ENCODE results near the gene CEP20. TPM values are rescaled to one million over a fixed set of nuclear protein-coding genes. Genes with fewer than 3 reads are reported as not detected.

CEP20 gene
- total and polyA plus RNA-seq, 2 donors (not counting 1 experiment from before 2014, with no cell fraction given): 14.2 to 30.2 TPM

GRCh38 chr16:15834502-15834901, 53.9 kb downstream of the CEP20 start:
- intact Hi-C loops (cut with micrococcal nuclease): no loop called here
- no peak overlapping the region for H3K4me3 Mint-ChIP-seq
- WGBS (ENCODE audit: insufficient coverage): 96% methylated on average over 4 of the region's 4 CpGs
- H3K27me3 ChIP-seq (replicated peaks in 1 of 4; ENCODE audit: control extremely low read depth in 1 of 4, control insufficient read depth in 3 of 4, insufficient read depth in 4 of 4, low read length in 3 of 4): no peaks in the 10 kb centered on the region
- H3K36me3 ChIP-seq (replicated peaks in 1 of 2; ENCODE audit: control extremely low read depth in 1 of 2, control insufficient read depth in 1 of 2, extremely low read depth in 1 of 2, insufficient read depth in 2 of 2, low read length in 1 of 2): no peaks in the 10 kb centered on the region
- no peaks in the 10 kb centered on the region for H4K20me1 ChIP-seq (ENCODE audit: control insufficient read depth, insufficient read depth, low read length, poor library complexity, severe bottlenecking)
- H3K4me2 ChIP-seq (replicated peaks; ENCODE audit: low read depth, low read length, poor library complexity, severe bottlenecking): no peak overlapping the region
- peaks cover 8 to 16% of the 10 kb centered on the region in 2 donors for H3K4me1 ChIP-seq (ENCODE audit: control insufficient read depth in 2 of 2, insufficient read depth in 2 of 2, low read length in 2 of 2)
- no peak overlapping the region for H3K27ac ChIP-seq (ENCODE audit: low read length in 2 of 2)
- H3K79me2 ChIP-seq (ENCODE audit: control insufficient read depth, insufficient read depth, low read length): no peaks in the 10 kb centered on the region
- DNase-seq (no peak), ATAC-seq (ENCODE audit: low read depth) (no peak)
- H3K27me3 Mint-ChIP-seq: no peaks in the 10 kb centered on the region
- no peak overlapping the region for H2AFZ ChIP-seq (ENCODE audit: insufficient read depth, low read depth, low read length, poor library complexity, severe bottlenecking)
- no peak overlapping the region for H3K9ac ChIP-seq (ENCODE audit: low read length)
- TF ChIP-seq CTCF (IDR thresholded peaks at IDR 0.05): no peak
- TF ChIP-seq EZH2 (IDR thresholded peaks at IDR 0.05; ENCODE audit: borderline replicate concordance, insufficient read depth, low read depth, low read length, poor library complexity, severe bottlenecking): no peak
- POLR2A ChIA-PET: interaction anchor here (0.7 kb wide), 1 partner anchor 115 kb away, joined by 3 read pairs; no protein-coding TSS in a partner anchor
- no peaks in the 10 kb centered on the region for H3K9me3 Mint-ChIP-seq (ENCODE audit: insufficient read depth)
- CTCF ChIA-PET: no interaction called here
- H3K4me1 Mint-ChIP-seq: peaks cover 13% of the 10 kb centered on the region
- no peak overlapping the region for H3K4me3 ChIP-seq (ENCODE audit: control extremely low read depth in 1 of 5, extremely low read depth in 1 of 5, insufficient read depth in 1 of 5, low read depth in 2 of 5, low read length in 4 of 5)
- no peak overlapping the region for H3K27ac Mint-ChIP-seq
- no peaks in the 10 kb centered on the region for H3K9me3 ChIP-seq (ENCODE audit: control extremely low read depth in 1 of 3, control insufficient read depth in 2 of 3, insufficient read depth in 1 of 3, low read length in 2 of 3)

- no peak overlapping the region for H2AFZ ChIP-seq (ENCODE audit: insufficient read depth, low read depth, low read length, poor library complexity, severe bottlenecking)
- Mint-ChIP-seq H3K27me3 (no peaks in the 10 kb centered on the region), H3K27ac (no peak overlapping the region), H3K4me1 (peaks cover 13% of the 10 kb centered on the region), H3K9me3 (ENCODE audit: insufficient read depth) (no peaks in the 10 kb centered on the region), H3K4me3 (no peak overlapping the region)
- no peak for ATAC-seq (ENCODE audit: low read depth)
- no peak overlapping the region for H3K9ac ChIP-seq (ENCODE audit: low read length)
- no peaks in the 10 kb centered on the region for H3K9me3 ChIP-seq (ENCODE audit: control extremely low read depth in 1 of 3, control insufficient read depth in 2 of 3, insufficient read depth in 1 of 3, low read length in 2 of 3)
- H3K27ac ChIP-seq (ENCODE audit: low read length in 2 of 2): no peak overlapping the region
- no peaks in the 10 kb centered on the region for H4K20me1 ChIP-seq (ENCODE audit: control insufficient read depth, insufficient read depth, low read length, poor library complexity, severe bottlenecking)
- 100% methylated on average over 2 of the region's 9 CpGs for WGBS (ENCODE audit: insufficient coverage)
- H3K79me2 ChIP-seq (ENCODE audit: control insufficient read depth, insufficient read depth, low read length): no peaks in the 10 kb centered on the region
- no peaks in the 10 kb centered on the region for H3K36me3 ChIP-seq (replicated peaks in 1 of 2; ENCODE audit: control extremely low read depth in 1 of 2, control insufficient read depth in 1 of 2, extremely low read depth in 1 of 2, insufficient read depth in 2 of 2, low read length in 1 of 2)
- H3K4me2 ChIP-seq (replicated peaks; ENCODE audit: low read depth, low read length, poor library complexity, severe bottlenecking): no peak overlapping the region
- H3K27me3 ChIP-seq (replicated peaks in 1 of 4; ENCODE audit: control extremely low read depth in 1 of 4, control insufficient read depth in 3 of 4, insufficient read depth in 4 of 4, low read length in 3 of 4): no peaks in the 10 kb centered on the region
- H3K4me1 ChIP-seq (ENCODE audit: control insufficient read depth in 2 of 2, insufficient read depth in 2 of 2, low read length in 2 of 2): peaks cover 8 to 16% of the 10 kb centered on the region in 2 donors
- TF ChIP-seq CTCF (IDR thresholded peaks at IDR 0.05): no peak
- no peak for TF ChIP-seq EZH2 (IDR thresholded peaks at IDR 0.05; ENCODE audit: borderline replicate concordance, insufficient read depth, low read depth, low read length, poor library complexity, severe bottlenecking)
- POLR2A ChIA-PET: no interaction called here
- CTCF ChIA-PET: no interaction called here
- no peak for DNase-seq
- H3K4me3 ChIP-seq (ENCODE audit: control extremely low read depth in 1 of 5, extremely low read depth in 1 of 5, insufficient read depth in 1 of 5, low read depth in 2 of 5, low read length in 4 of 5): no peak overlapping the region
- intact Hi-C loops (cut with micrococcal nuclease): no loop called here
Measured at GRCh38 chr16:15833541-15833940, 54.9 kb downstream of the CEP20 start.

All from B cell (primary cell).